ENCODE measurements around the gene ITGB3. TPM values are rescaled to one million over a fixed set of nuclear protein-coding genes. Genes with fewer than 3 reads are reported as not detected.

ITGB3 gene
- total RNA-seq, 3 donors from 2014 or later (not counting 1 experiment from before 2014, with no cell fraction given), result 4.2 to 30.6 (median 11.6) TPM

- intact Hi-C loops (cut with micrococcal nuclease), result no loop called here
- H3K27me3 Mint-ChIP-seq (ENCODE audit: low read depth in 2 of 2), result peaks cover 10 to 11% of the 10 kb centered on the region in 2 donors
- Histone ChIP-seq H3K27ac (ENCODE audit: low read length) (no peak overlapping the region), H3K9me3 (ENCODE audit: control insufficient read depth, insufficient read depth, low read length) (no peaks in the 10 kb centered on the region), H3K4me1 (ENCODE audit: control insufficient read depth, insufficient read depth, low read length) (peaks cover 9% of the 10 kb centered on the region), H3K4me3 (ENCODE audit: low read length) (no peak overlapping the region), H3K36me3 (ENCODE audit: control insufficient read depth, insufficient read depth, low read length) (no peaks in the 10 kb centered on the region), H3K27me3 (ENCODE audit: control insufficient read depth, insufficient read depth, low read length) (no peaks in the 10 kb centered on the region)
- ATAC-seq (no peak), DNase-seq (no peak)
- no peak overlapping the region for H3K4me3 Mint-ChIP-seq
- WGBS (ENCODE audit: insufficient coverage), result 61% methylated on average over 3 of the region's 3 CpGs
- peaks cover 11 to 17% of the 10 kb centered on the region in 2 donors for H3K4me1 Mint-ChIP-seq
- no peaks in the 10 kb centered on the region for H3K36me3 Mint-ChIP-seq
- no peaks in the 10 kb centered on the region for H3K9me3 Mint-ChIP-seq
- no peak for TF ChIP-seq CTCF (IDR thresholded peaks at IDR 0.05)
- H3K27ac Mint-ChIP-seq, result no peak overlapping the region
Measured at GRCh38 chr17:47231334-47231733, 22.3 kb upstream of the ITGB3 start.

GRCh38 chr17:47231866-47232265 lies 21.8 kb upstream of the ITGB3 start:
- DNase-seq, result no peak
- Histone ChIP-seq H3K36me3 (ENCODE audit: control insufficient read depth, insufficient read depth, low read length) (no peaks in the 10 kb centered on the region), H3K4me3 (ENCODE audit: low read length) (no peak overlapping the region), H3K27me3 (ENCODE audit: control insufficient read depth, insufficient read depth, low read length) (no peaks in the 10 kb centered on the region), H3K27ac (ENCODE audit: low read length) (no peak overlapping the region), H3K4me1 (ENCODE audit: control insufficient read depth, insufficient read depth, low read length) (peaks cover 9% of the 10 kb centered on the region), H3K9me3 (ENCODE audit: control insufficient read depth, insufficient read depth, low read length) (no peaks in the 10 kb centered on the region)
- intact Hi-C loops (cut with micrococcal nuclease), result no loop called here
- Mint-ChIP-seq H3K4me1 (peaks cover 11 to 17% of the 10 kb centered on the region in 2 donors), H3K9me3 (no peaks in the 10 kb centered on the region), H3K36me3 (no peaks in the 10 kb centered on the region), H3K4me3 (no peak overlapping the region), H3K27me3 (ENCODE audit: low read depth in 2 of 2) (peaks cover 10 to 11% of the 10 kb centered on the region in 2 donors), H3K27ac (no peak overlapping the region)
- TF ChIP-seq CTCF (IDR thresholded peaks at IDR 0.05), result no peak
- 72% methylated on average over 3 of the region's 3 CpGs for WGBS (ENCODE audit: insufficient coverage)
- no peak for ATAC-seq

DNA sequence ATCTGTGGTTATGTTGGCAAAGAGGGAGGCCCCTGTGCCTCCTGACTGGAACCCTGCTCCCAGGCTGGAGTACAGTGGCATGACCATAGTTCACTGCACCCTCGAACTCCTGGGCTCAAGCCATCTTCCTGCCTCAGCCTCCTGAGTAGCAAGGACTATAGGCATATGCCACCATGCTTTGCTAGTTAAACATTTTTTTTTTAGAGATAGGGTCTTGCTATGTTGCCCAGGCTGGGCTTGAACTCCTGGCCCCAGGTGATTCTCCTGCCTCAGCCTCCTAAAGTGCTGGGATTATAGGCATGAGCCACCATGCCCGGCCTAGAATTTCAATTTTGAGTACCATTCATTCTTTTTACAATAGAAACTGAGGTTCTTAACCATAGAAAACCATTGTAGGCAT lies 21.2 kb upstream of the ITGB3 start:
- Mint-ChIP-seq H3K9me3 (no peaks in the 10 kb centered on the region), H3K4me3 (no peak overlapping the region)

More for the DNA sequence above, 21.2 kb upstream of the ITGB3 start:
- Mint-ChIP-seq H3K27me3 (ENCODE audit: low read depth in 2 of 2) (peaks cover 10 to 11% of the 10 kb centered on the region in 2 donors), H3K36me3 (no peaks in the 10 kb centered on the region), H3K27ac (no peak overlapping the region), H3K4me1 (peaks cover 11 to 17% of the 10 kb centered on the region in 2 donors)
- Histone ChIP-seq H3K4me3 (ENCODE audit: low read length) (no peak overlapping the region), H3K27ac (ENCODE audit: low read length) (no peak overlapping the region), H3K4me1 (ENCODE audit: control insufficient read depth, insufficient read depth, low read length) (peaks cover 9% of the 10 kb centered on the region), H3K36me3 (ENCODE audit: control insufficient read depth, insufficient read depth, low read length) (no peaks in the 10 kb centered on the region), H3K27me3 (ENCODE audit: control insufficient read depth, insufficient read depth, low read length) (no peaks in the 10 kb centered on the region), H3K9me3 (ENCODE audit: control insufficient read depth, insufficient read depth, low read length) (peaks cover 5% of the 10 kb centered on the region)
- TF ChIP-seq CTCF (IDR thresholded peaks at IDR 0.05), result no peak
- ATAC-seq (no peak), DNase-seq (no peak)
- intact Hi-C loops (cut with micrococcal nuclease), result no loop called here
- WGBS (ENCODE audit: insufficient coverage), result 94% methylated on average over 2 of the region's 2 CpGs
